H1 (cell line): Measurements from ENCODE around the gene ACAD9. TPM values are rescaled to one million over a fixed set of nuclear protein-coding genes. Genes with fewer than 3 reads are reported as not detected.

Experiments used
- polyA plus RNA-seq, 7 experiments: library from polyadenylated mRNA; depleted of rRNA in 3 of 7; stranded (reverse) in 5 of 7; unstranded in 2 of 7; fragments of >200 nt in 5 of 7; fragments of 200-250 nt in 2 of 7; gene quantifications; 1 replicate in 5 of 7; 2 replicates in 1 of 7; 4 replicates in 1 of 7; pipeline versions ENCODE4 v1.2.1 to v1.2.3, GENCODE V29; 2011 to 2013; ENCODE audit warnings: missing spikeins in 2 of 7, mixed read lengths in 2 of 7
- total RNA-seq: library from RNA; stranded (reverse); fragmentation: NEBNext Ultra II Directional; extraction: Animal tissue kit (Norgen Biotek cat#: 25700); gene quantifications from 2 replicates; pipeline ENCODE4 v1.2.1, GENCODE V29; 2021
- TF ChIP-seq, protein P1 (sequence below): fragments of 300-600 bp; sonication (generic); IDR thresholded peaks from 2 replicates; pipeline ENCODE4 v1.7.1; 2012; ENCODE audit warnings: low read length, moderate library complexity, mild to moderate bottlenecking, inconsistent platforms; ENCODE audit not compliant: insufficient replicate concordance

ACAD9 gene
- total and polyA plus RNA-seq, 2 of the 8 experiments (the other 6 are each of a cell fraction or from before 2014, with no cell fraction given) = 27.5 to 28.9 TPM

DNA sequence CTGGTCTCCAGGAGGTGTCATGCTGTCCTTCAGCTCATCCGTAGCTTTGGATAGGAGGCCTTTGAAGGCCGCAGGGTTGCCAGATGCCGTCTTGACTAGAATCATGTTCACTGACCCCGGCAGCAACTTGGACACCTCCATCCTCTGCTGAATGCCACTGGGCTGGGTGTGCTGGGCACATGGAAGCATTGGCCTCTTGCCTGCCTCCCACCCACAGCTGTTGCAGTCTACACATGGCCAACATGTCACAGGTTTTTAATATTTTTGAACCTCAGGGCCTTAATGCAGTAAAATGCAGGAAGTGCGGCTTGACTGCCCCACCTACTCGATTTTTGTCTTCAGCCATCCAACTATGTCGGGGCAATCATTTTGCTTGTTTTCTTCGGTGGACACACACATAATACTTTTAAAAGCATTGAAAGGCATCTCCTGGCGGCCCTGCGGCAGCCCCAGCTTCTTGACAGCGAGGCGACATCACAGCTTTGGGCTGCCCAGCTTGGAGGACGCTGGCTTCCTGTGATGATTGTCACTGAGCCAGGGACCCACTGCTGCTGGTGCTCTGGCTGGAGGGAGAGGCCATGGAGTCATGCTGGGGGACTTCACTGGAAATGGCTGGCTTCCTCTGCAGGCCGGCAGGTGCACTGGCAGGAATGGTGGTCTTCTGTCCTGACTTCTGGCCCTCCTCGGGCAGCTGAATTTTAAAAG is 31.6 kb upstream of the ACAD9 start (continued):
- TF ChIP-seq, protein P1, sequence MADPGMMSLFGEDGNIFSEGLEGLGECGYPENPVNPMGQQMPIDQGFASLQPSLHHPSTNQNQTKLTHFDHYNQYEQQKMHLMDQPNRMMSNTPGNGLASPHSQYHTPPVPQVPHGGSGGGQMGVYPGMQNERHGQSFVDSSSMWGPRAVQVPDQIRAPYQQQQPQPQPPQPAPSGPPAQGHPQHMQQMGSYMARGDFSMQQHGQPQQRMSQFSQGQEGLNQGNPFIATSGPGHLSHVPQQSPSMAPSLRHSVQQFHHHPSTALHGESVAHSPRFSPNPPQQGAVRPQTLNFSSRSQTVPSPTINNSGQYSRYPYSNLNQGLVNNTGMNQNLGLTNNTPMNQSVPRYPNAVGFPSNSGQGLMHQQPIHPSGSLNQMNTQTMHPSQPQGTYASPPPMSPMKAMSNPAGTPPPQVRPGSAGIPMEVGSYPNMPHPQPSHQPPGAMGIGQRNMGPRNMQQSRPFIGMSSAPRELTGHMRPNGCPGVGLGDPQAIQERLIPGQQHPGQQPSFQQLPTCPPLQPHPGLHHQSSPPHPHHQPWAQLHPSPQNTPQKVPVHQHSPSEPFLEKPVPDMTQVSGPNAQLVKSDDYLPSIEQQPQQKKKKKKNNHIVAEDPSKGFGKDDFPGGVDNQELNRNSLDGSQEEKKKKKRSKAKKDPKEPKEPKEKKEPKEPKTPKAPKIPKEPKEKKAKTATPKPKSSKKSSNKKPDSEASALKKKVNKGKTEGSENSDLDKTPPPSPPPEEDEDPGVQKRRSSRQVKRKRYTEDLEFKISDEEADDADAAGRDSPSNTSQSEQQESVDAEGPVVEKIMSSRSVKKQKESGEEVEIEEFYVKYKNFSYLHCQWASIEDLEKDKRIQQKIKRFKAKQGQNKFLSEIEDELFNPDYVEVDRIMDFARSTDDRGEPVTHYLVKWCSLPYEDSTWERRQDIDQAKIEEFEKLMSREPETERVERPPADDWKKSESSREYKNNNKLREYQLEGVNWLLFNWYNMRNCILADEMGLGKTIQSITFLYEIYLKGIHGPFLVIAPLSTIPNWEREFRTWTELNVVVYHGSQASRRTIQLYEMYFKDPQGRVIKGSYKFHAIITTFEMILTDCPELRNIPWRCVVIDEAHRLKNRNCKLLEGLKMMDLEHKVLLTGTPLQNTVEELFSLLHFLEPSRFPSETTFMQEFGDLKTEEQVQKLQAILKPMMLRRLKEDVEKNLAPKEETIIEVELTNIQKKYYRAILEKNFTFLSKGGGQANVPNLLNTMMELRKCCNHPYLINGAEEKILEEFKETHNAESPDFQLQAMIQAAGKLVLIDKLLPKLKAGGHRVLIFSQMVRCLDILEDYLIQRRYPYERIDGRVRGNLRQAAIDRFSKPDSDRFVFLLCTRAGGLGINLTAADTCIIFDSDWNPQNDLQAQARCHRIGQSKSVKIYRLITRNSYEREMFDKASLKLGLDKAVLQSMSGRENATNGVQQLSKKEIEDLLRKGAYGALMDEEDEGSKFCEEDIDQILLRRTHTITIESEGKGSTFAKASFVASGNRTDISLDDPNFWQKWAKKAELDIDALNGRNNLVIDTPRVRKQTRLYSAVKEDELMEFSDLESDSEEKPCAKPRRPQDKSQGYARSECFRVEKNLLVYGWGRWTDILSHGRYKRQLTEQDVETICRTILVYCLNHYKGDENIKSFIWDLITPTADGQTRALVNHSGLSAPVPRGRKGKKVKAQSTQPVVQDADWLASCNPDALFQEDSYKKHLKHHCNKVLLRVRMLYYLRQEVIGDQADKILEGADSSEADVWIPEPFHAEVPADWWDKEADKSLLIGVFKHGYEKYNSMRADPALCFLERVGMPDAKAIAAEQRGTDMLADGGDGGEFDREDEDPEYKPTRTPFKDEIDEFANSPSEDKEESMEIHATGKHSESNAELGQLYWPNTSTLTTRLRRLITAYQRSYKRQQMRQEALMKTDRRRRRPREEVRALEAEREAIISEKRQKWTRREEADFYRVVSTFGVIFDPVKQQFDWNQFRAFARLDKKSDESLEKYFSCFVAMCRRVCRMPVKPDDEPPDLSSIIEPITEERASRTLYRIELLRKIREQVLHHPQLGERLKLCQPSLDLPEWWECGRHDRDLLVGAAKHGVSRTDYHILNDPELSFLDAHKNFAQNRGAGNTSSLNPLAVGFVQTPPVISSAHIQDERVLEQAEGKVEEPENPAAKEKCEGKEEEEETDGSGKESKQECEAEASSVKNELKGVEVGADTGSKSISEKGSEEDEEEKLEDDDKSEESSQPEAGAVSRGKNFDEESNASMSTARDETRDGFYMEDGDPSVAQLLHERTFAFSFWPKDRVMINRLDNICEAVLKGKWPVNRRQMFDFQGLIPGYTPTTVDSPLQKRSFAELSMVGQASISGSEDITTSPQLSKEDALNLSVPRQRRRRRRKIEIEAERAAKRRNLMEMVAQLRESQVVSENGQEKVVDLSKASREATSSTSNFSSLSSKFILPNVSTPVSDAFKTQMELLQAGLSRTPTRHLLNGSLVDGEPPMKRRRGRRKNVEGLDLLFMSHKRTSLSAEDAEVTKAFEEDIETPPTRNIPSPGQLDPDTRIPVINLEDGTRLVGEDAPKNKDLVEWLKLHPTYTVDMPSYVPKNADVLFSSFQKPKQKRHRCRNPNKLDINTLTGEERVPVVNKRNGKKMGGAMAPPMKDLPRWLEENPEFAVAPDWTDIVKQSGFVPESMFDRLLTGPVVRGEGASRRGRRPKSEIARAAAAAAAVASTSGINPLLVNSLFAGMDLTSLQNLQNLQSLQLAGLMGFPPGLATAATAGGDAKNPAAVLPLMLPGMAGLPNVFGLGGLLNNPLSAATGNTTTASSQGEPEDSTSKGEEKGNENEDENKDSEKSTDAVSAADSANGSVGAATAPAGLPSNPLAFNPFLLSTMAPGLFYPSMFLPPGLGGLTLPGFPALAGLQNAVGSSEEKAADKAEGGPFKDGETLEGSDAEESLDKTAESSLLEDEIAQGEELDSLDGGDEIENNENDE = no peak
- TF ChIP-seq, all 59 proteins: peak for 0
